Mesendoderm (in vitro differentiated cells): ENCODE results near the gene DENND4C.

Experiments used
- DNase-seq: peaks from one replicate; pipeline ENCODE4 v3.0.0; 2013
- H2AK5ac ChIP-seq: 2 replicates; pipeline ENCODE4 v1.6.1; 2013; ENCODE audit warnings: low read length, inconsistent platforms
- H2BK120ac ChIP-seq: 2 replicates; pipeline ENCODE4 v1.6.1; 2013; ENCODE audit warnings: low read depth, mild to moderate bottlenecking, low read length, moderate library complexity, mixed read lengths
- H2BK15ac ChIP-seq: replicated peaks from 2 replicates; pipeline ENCODE4 v1.6.1; 2013; ENCODE audit warnings: low read depth, mild to moderate bottlenecking, moderate library complexity
- H2BK5ac ChIP-seq: 2 replicates; pipeline ENCODE4 v1.6.1; 2013; ENCODE audit warnings: low read length, inconsistent platforms
- H3K18ac ChIP-seq: 2 replicates; pipeline ENCODE4 v1.6.1; 2013; ENCODE audit warnings: mild to moderate bottlenecking, low read length, mixed read lengths
- H3K23ac ChIP-seq: one replicate; pipeline ENCODE4 v1.6.1; 2013; ENCODE audit warnings: low read length
- H3K27ac ChIP-seq: 2 replicates; pipeline ENCODE4 v1.5.1; 2013; ENCODE audit warnings: low read depth, mild to moderate bottlenecking, inconsistent platforms, low read length, moderate library complexity
- H3K27me3 ChIP-seq: 2 replicates; pipeline ENCODE4 v1.6.1; 2013; ENCODE audit warnings: low read length, control low read depth, mild to moderate bottlenecking, inconsistent platforms; ENCODE audit not compliant: insufficient read depth, poor library complexity
- H3K36me3 ChIP-seq: 2 replicates; pipeline ENCODE4 v1.6.1; 2013; ENCODE audit warnings: low read length, inconsistent platforms; ENCODE audit not compliant: control insufficient read depth, insufficient read depth
- H3K4ac ChIP-seq: one replicate; pipeline ENCODE4 v1.6.1; 2013; ENCODE audit warnings: low read depth, mild to moderate bottlenecking, low read length, moderate library complexity
- H3K4me1 ChIP-seq: 2 replicates; pipeline ENCODE4 v1.6.1; 2013; ENCODE audit warnings: low read depth, low read length, inconsistent platforms; ENCODE audit not compliant: control insufficient read depth
- H3K4me2 ChIP-seq: 2 replicates; pipeline ENCODE4 v1.6.1; 2013; ENCODE audit warnings: low read length
- H3K4me3 ChIP-seq: 2 replicates; pipeline ENCODE4 v1.5.1; 2013; ENCODE audit warnings: mild to moderate bottlenecking, low read length
- H3K56ac ChIP-seq: one replicate; pipeline ENCODE4 v1.6.1; 2013; ENCODE audit warnings: low read length
- H3K79me1 ChIP-seq: 2 replicates; pipeline ENCODE4 v1.6.1; 2013; ENCODE audit warnings: low read length, inconsistent platforms
- H3K79me2 ChIP-seq: 2 replicates; pipeline ENCODE4 v1.6.1; 2013; ENCODE audit warnings: mild to moderate bottlenecking, low read length; ENCODE audit not compliant: control insufficient read depth, insufficient read depth
- H3K9ac ChIP-seq: 2 replicates; pipeline ENCODE4 v1.6.1; 2013; ENCODE audit warnings: low read length, inconsistent platforms
- H4K5ac ChIP-seq: one replicate; pipeline ENCODE4 v1.6.1; 2013; ENCODE audit warnings: low read length
- H4K8ac ChIP-seq: one replicate; pipeline ENCODE4 v1.6.1; 2013; ENCODE audit warnings: low read depth, mild to moderate bottlenecking, control low read depth, low read length, moderate library complexity
- WGBS: extraction: QIAGEN DNeasy Blood & Tissue Kit; methylation state at CpG from one replicate; pipeline ENCODE4 v1.1.7; 2013; ENCODE audit warnings: low lambda C conversion rate, missing lambda C conversion rate; ENCODE audit not compliant: insufficient coverage; ENCODE audit errors: extremely low coverage; 5-methylcytosine and 5-hydroxymethylcytosine counted together

DENND4C gene

DNA sequence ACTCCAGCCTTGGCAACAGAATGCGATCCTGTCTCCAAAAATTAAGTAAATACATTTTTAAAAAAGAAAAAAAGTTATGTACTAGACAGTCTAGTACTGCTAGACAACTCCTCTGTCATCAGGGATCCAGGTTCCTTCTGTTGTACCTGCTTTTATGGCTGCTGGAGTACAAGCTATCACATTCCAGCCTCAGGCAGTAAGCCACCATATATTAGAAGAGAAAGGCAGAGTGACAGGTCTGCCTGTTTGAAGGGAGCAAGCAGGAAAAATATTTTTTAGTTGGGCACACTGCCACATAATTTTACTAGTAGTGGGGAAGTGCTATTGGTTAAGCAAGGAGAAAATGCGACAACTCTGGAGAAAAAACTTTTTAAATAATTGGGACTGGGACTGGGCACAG, 138.6 kb downstream of the DENND4C start:
- Histone ChIP-seq H3K27me3 (no peaks in the 10 kb centered on the region), H2AK5ac (no peak overlapping the region), H2BK15ac (no peak overlapping the region), H4K5ac (no peak overlapping the region), H3K18ac (no peak overlapping the region), H3K56ac (no peak overlapping the region), H3K4me1 (no peaks in the 10 kb centered on the region), H3K4me3 (no peak overlapping the region), H3K79me1 (no peaks in the 10 kb centered on the region), H2BK5ac (no peak overlapping the region), H2BK120ac (no peak overlapping the region), H3K36me3 (no peaks in the 10 kb centered on the region), H3K27ac (no peak overlapping the region), H3K4ac (no peak overlapping the region), H3K23ac (no peak overlapping the region), H3K79me2 (no peaks in the 10 kb centered on the region), H3K4me2 (no peak overlapping the region), H4K8ac (no peak overlapping the region), H3K9ac (no peak overlapping the region)
- DNase-seq = no peak
- no CpG with 5 or more reads among the region's 2 CpGs for WGBS

DNA sequence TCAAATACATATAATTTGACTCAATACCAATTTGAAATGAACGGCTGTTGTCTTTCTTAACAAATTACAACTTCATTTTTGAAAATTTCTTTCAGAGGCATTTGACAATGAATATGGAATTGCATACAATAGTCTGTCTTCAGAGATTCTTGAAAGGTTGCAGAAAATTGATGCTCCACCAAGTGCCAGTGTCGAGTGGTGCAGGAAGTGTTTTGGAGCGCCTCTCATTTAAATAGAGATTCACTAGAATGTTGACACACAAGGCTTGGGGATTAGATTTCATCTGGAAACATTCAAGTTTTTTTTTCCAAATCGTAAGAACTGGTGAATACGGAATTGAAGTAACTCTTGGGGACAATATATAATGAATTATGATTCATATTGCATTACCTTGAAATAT, 141.4 kb downstream of the DENND4C start:
- Histone ChIP-seq H3K18ac (no peak overlapping the region), H4K5ac (no peak overlapping the region), H3K56ac (no peak overlapping the region), H2BK5ac (no peak overlapping the region), H3K27me3 (no peaks in the 10 kb centered on the region), H2AK5ac (no peak overlapping the region), H3K79me2 (no peaks in the 10 kb centered on the region), H3K36me3 (peaks cover 9% of the 10 kb centered on the region), H3K4me2 (no peak overlapping the region), H3K4ac (no peak overlapping the region), H3K79me1 (no peaks in the 10 kb centered on the region), H3K23ac (no peak overlapping the region), H3K4me3 (no peak overlapping the region), H3K4me1 (no peaks in the 10 kb centered on the region), H3K27ac (no peak overlapping the region), H2BK120ac (no peak overlapping the region), H4K8ac (no peak overlapping the region), H3K9ac (no peak overlapping the region), H2BK15ac (no peak overlapping the region)
- DNase-seq = peak; percentile 45
- WGBS = no CpG with 5 or more reads among the region's 5 CpGs

- Histone ChIP-seq H2AK5ac (no peak overlapping the region), H2BK120ac (no peak overlapping the region), H3K27me3 (no peaks in the 10 kb centered on the region), H3K18ac (no peak overlapping the region), H3K79me2 (peaks cover 5% of the 10 kb centered on the region), H3K4ac (no peak overlapping the region), H3K56ac (no peak overlapping the region), H2BK15ac (no peak overlapping the region), H4K8ac (no peak overlapping the region), H3K4me3 (no peak overlapping the region), H3K9ac (no peak overlapping the region), H3K36me3 (peaks cover 14% of the 10 kb centered on the region), H4K5ac (no peak overlapping the region), H3K27ac (no peak overlapping the region), H2BK5ac (no peak overlapping the region), H3K23ac (no peak overlapping the region), H3K4me1 (no peaks in the 10 kb centered on the region), H3K4me2 (no peak overlapping the region), H3K79me1 (peaks cover 2% of the 10 kb centered on the region)
- WGBS = no CpG with 5 or more reads among the region's 8 CpGs
- peak; percentile 18 for DNase-seq
These were observed 142.1 kb downstream of the DENND4C start for GRCh38 chr9:19372567-19372966.

DNA sequence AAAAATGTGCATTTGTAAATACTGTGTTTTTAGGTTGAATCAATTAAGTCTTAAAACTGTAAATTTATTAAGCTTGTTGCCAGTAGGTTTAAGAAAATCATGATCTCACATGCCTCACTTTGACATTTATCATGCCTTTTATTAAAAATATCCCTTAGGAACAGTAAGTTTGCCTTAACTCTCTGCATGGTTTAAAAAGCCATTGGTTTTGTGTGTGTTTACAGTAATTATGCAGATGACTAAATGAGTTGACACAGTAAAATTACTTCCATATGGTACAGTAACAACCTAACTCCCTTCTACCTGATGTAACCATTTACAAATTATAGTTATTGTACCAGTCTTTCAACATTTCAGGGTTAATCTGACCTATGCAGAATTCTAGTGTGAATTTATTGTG, 143.0 kb downstream of the DENND4C start:
- Histone ChIP-seq H2BK120ac (no peak overlapping the region), H2BK15ac (no peak overlapping the region), H4K8ac (no peak overlapping the region), H2BK5ac (no peak overlapping the region), H3K4me2 (no peak overlapping the region), H3K4ac (no peak overlapping the region), H3K4me3 (no peak overlapping the region), H3K79me1 (peaks cover 2% of the 10 kb centered on the region), H3K27ac (no peak overlapping the region), H3K56ac (no peak overlapping the region), H2AK5ac (no peak overlapping the region), H3K79me2 (peaks cover 13% of the 10 kb centered on the region), H3K9ac (no peak overlapping the region), H4K5ac (no peak overlapping the region), H3K36me3 (peaks cover 16% of the 10 kb centered on the region), H3K27me3 (no peaks in the 10 kb centered on the region), H3K18ac (no peak overlapping the region), H3K4me1 (no peaks in the 10 kb centered on the region), H3K23ac (no peak overlapping the region)
- no peak for DNase-seq

DNA sequence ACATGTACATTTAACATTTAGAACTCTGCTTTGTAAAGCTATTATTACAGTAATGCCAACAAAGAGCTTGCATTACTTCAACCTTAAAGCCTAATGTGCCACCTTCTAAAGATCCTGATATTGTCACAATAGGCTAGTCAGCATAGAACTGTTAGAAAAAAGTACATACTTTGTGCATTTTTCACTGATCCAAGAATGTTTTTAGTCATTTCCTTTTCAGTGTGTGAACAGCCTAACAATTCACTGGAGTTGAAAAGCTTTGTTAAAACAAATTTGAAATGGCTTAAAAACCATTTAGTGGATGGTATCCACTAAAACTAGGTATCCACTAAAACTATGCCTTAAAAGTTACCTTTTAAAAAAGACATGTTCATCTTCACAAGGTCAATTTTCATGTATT, 145.0 kb downstream of the DENND4C start:
- Histone ChIP-seq H3K36me3 (peaks cover 16% of the 10 kb centered on the region), H3K4me3 (no peak overlapping the region), H3K27me3 (no peaks in the 10 kb centered on the region), H4K5ac (no peak overlapping the region), H3K79me2 (peaks cover 27% of the 10 kb centered on the region), H2BK120ac (no peak overlapping the region), H2BK5ac (no peak overlapping the region), H2BK15ac (no peak overlapping the region), H3K23ac (no peak overlapping the region), H3K4ac (no peak overlapping the region), H3K4me1 (no peaks in the 10 kb centered on the region), H3K27ac (no peak overlapping the region), H3K18ac (no peak overlapping the region), H4K8ac (no peak overlapping the region), H2AK5ac (no peak overlapping the region), H3K79me1 (peaks cover 2% of the 10 kb centered on the region), H3K56ac (no peak overlapping the region), H3K4me2 (no peak overlapping the region), H3K9ac (no peak overlapping the region)
- DNase-seq = no peak

- H3K4me1 ChIP-seq = no peaks in the 10 kb centered on the region
- H4K8ac ChIP-seq = no peak overlapping the region
- H3K18ac ChIP-seq = no peak overlapping the region
- H3K4ac ChIP-seq = no peak overlapping the region
- H2BK120ac ChIP-seq = no peak overlapping the region
- H3K79me2 ChIP-seq = peaks cover 27% of the 10 kb centered on the region
- peak overlapping the region; percentile 35 for H3K56ac ChIP-seq
- WGBS = no CpG with 5 or more reads among the region's 2 CpGs
- no peak overlapping the region for H2AK5ac ChIP-seq
- no peak overlapping the region for H3K23ac ChIP-seq
- no peak overlapping the region for H4K5ac ChIP-seq
- peak overlapping the region; percentile 48 for H3K4me2 ChIP-seq
- no peak overlapping the region for H3K4me3 ChIP-seq
- no peak overlapping the region for H3K27ac ChIP-seq
- no peak for DNase-seq
- H2BK15ac ChIP-seq = no peak overlapping the region
- peaks cover 2% of the 10 kb centered on the region for H3K79me1 ChIP-seq
- peak overlapping the region; percentile 42 for H3K9ac ChIP-seq
- no peak overlapping the region for H2BK5ac ChIP-seq
- H3K36me3 ChIP-seq = peaks cover 16% of the 10 kb centered on the region
- no peaks in the 10 kb centered on the region for H3K27me3 ChIP-seq
These were observed 146.4 kb downstream of the DENND4C start for GRCh38 chr9:19376931-19377330.
